ENCODE data around the gene PAX6. TPM values are rescaled to one million over a fixed set of nuclear protein-coding genes. Genes with fewer than 3 reads are reported as not detected.

The PAX6 gene
- total RNA-seq, 4 donors from 2014 or later = 0.13 to 2.7 (median 0.67) TPM; not detected in 1

DNA sequence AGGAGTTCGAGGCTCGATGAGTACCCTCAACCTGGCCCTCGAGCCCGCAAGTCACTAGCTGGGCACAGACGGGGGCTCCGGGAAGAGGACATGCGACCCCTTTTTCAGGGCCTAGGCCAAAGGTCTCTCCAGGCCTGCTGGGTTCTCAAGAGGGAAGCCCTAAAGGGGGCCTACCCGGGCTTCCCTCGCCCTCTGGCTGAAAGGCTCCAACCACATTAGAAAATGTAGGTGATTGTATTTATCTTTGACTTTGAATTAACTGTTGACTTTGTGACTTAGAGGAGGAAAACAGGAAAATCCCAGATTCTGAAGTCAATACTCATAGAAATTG lies 7.3 kb upstream of the PAX6 start:
- no peak for DNase-seq (ENCODE audit: low spot score in 2 of 2)
- 16 to 22% methylated on average over 9 of the region's 9 CpGs for WGBS, 2 donors
- intact Hi-C loops (cut with DNase I; ENCODE audit: low total_unique reads) = loop anchor here (5.0 kb wide), 1 partner anchor 1631 kb away; no protein-coding TSS in a partner anchor
- no peak overlapping the region for H3K4me3 ChIP-seq (ENCODE audit: low read depth, poor library complexity, severe bottlenecking)
- no peak for TF ChIP-seq POLR2A (IDR thresholded peaks at IDR 0.05)
- TF ChIP-seq, protein P1, sequence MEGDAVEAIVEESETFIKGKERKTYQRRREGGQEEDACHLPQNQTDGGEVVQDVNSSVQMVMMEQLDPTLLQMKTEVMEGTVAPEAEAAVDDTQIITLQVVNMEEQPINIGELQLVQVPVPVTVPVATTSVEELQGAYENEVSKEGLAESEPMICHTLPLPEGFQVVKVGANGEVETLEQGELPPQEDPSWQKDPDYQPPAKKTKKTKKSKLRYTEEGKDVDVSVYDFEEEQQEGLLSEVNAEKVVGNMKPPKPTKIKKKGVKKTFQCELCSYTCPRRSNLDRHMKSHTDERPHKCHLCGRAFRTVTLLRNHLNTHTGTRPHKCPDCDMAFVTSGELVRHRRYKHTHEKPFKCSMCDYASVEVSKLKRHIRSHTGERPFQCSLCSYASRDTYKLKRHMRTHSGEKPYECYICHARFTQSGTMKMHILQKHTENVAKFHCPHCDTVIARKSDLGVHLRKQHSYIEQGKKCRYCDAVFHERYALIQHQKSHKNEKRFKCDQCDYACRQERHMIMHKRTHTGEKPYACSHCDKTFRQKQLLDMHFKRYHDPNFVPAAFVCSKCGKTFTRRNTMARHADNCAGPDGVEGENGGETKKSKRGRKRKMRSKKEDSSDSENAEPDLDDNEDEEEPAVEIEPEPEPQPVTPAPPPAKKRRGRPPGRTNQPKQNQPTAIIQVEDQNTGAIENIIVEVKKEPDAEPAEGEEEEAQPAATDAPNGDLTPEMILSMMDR (IDR thresholded peaks at IDR 0.05) = no peak

DNA sequence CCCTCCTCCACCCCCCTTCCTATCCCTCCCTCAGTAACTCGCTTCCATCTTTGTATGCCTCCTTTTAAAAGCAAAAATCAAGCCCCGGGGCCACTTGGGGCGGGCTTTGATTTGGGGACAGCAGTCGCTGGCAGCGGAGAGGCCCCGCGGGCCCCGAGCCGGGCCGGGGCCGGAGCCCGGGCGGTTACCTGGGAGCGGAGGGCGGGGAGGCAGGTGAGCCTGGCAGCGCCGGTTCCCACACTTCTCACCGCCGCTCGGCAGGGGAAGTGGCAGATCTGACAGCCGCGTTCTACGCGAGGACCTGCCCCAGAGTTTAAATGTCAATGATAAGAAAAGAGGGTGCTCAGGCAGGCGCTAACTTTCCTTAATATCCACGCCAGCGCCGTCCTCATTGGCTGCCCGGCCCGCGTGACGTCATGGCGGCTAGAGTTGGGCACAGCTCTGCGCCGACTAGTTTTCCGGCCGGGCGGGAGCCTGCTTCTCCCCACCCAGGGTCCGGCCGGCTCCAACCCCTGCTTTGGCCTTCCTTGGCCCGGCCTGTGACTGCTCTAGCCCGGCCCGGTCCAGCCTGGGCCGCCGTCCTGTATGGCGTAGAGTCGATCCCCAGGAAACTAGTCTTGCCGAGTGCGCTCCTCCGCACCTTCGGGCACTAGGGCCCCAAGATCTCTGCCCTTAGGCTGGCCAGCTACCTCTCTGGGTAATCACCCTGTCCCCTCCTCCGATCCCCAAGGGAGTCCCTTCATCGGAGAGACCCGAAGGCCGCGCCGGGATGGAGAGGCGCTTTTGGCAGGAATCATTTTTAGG lies 6.7 kb upstream of the PAX6 start:
- intact Hi-C loops (cut with DNase I; ENCODE audit: low total_unique reads) = loop anchor here (5.0 kb wide), 1 partner anchor 1631 kb away; no protein-coding TSS in a partner anchor
- no peak overlapping the region for H3K4me3 ChIP-seq (ENCODE audit: low read depth, poor library complexity, severe bottlenecking)
- no peak for TF ChIP-seq POLR2A (IDR thresholded peaks at IDR 0.05)
- TF ChIP-seq, protein P1 (IDR thresholded peaks at IDR 0.05) = no peak
- peak in 1 of 2 donors; percentile 76 for DNase-seq (ENCODE audit: low spot score in 2 of 2)
- WGBS, 2 donors = 5 to 8% methylated on average over 49 to 52 of the region's 58 CpGs

DNA sequence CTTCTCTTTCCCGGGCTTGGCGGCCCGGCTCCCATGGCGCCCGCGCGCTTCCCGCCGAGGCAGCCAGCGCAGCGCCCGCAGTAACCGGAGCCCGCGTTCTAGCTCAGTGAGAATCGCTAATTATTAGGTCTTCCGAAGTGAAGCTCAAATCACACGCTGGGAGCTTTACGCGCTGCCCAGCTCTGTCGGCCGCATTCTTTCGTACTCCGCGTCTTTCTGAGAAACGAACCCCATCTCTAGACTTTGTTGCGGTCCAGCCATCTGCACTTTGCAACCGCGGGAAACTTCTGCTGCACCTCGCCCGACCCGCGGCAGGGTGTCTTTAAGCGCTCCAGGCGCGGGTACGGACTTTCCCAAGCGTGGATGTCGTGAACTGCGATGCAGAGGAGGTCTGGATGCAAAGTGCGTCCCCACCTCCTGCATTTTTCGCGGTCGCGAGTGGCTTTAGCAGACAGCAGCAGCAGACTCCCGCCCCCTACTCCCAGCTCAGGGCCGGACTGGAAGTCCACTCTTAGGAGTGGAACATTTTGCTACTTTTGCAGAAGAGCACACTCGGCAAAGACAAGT lies 6.0 kb upstream of the PAX6 start:
- no peak overlapping the region for H3K4me3 ChIP-seq (ENCODE audit: low read depth, poor library complexity, severe bottlenecking)
- WGBS, 2 donors = 1 to 2% methylated on average over 30 to 38 of the region's 48 CpGs
- DNase-seq (ENCODE audit: low spot score in 2 of 2) = no peak
- TF ChIP-seq, protein P1 (IDR thresholded peaks at IDR 0.05) = no peak
- TF ChIP-seq POLR2A (IDR thresholded peaks at IDR 0.05) = no peak
- intact Hi-C loops (cut with DNase I; ENCODE audit: low total_unique reads) = loop anchor here (5.0 kb wide), 1 partner anchor 1630 kb away; no protein-coding TSS in a partner anchor

DNA sequence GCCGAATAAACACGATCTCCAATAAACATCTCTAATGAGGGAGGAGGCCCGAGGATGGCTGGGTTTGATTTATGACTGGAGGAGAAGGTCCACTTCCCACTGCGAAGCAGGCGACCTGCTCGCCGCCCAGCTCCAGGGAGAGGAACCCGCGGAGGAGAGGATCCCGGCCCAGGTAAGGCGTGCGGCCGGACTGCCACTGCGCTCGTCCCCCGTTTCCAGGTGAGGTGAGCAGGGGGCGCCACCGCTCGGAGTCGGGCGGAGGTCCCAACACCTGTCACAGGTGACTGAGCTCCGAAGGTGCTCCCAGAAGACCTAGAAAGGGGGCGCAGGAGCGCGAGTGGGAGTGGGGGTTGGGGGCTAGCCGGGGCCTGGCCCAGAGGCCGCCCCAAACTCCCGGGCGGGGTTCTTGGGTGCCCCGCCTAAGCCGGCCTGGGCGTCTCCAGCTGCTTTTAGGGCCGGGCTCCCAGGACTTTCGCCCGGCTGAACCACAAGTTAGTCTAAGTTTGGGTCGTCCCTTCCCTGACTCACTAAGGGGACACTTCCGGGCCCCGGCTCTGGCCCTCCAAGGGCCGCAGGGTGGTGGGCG lies 5.4 kb upstream of the PAX6 start:
- no peak for DNase-seq (ENCODE audit: low spot score in 2 of 2)
- TF ChIP-seq, protein P1 (IDR thresholded peaks at IDR 0.05) = no peak

DNA sequence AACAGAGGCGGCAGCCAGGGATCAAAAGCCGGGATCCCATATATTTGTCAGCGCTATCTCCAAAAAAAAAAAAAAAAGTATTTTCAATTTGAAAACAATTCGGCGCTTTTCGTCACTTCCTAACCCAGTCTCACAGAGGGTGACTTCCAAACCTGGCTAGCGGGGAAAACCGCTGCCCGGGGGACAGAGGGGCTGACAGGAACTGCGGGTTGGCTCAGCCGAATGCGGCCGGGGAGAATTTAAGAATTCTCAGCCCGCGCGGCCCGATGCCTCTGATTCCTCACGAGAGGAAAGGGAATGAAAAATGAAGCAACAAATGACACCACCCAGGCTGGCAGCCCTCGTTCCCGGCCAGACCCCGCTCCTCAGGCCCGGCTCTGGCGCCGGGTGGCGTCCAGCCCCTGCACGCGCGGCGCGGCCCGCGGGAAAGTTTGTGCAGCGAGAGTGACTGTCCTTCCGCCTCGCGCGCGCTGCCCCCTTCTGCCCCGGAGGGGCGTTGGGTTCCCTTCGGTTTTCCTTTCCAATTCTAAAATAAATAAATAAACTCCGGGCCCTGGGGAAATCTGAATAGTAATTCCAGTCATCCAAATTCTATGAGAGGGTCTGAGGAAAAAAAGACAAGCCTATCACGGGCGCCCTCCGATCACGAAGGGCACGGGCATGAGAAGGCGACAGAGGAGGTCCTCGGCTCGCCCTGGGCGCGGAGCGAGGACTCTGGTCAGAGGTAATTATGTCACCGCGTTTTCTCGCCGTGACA lies 4.8 kb upstream of the PAX6 start:
- WGBS, 2 donors = 1 to 4% methylated on average over 57 of the region's 57 CpGs
- TF ChIP-seq POLR2A (IDR thresholded peaks at IDR 0.05) = no peak
- TF ChIP-seq, protein P1 (IDR thresholded peaks at IDR 0.05) = no peak
- intact Hi-C loops (cut with DNase I; ENCODE audit: low total_unique reads) = loop anchor here (5.0 kb wide), 1 partner anchor 1629 kb away; no protein-coding TSS in a partner anchor
- peak in 1 of 2 donors; percentile 80 for DNase-seq (ENCODE audit: low spot score in 2 of 2)
- no peak overlapping the region for H3K4me3 ChIP-seq (ENCODE audit: low read depth, poor library complexity, severe bottlenecking)

More for the DNA sequence above, 5.4 kb upstream of the PAX6 start:
- intact Hi-C loops (cut with DNase I; ENCODE audit: low total_unique reads) = loop anchor here (5.0 kb wide), 1 partner anchor 1629 kb away; no protein-coding TSS in a partner anchor
- no peak overlapping the region for H3K4me3 ChIP-seq (ENCODE audit: low read depth, poor library complexity, severe bottlenecking)
- WGBS, 2 donors = 1 to 3% methylated on average over 14 to 19 of the region's 40 CpGs
